Pons (tissue), 1 donor: ENCODE data around the gene FOXP2.
"Not testable (repeated sequence)": the region's sequence is repeated elsewhere in the genome, so short reads cannot be mapped to it uniquely, and the experiment has no call there.

Experiments
- DNase-seq: peaks from one replicate; pipeline ENCODE4 v3.0.0-alpha.2; 2016; ENCODE audit warnings: low spot score

FOXP2 gene

GRCh38 chr7:114504586-114504985, 90.0 kb downstream of the FOXP2 start:
- DNase-seq, result no peak

- DNase-seq, result no peak
These were observed 92.8 kb downstream of the FOXP2 start for GRCh38 chr7:114507381-114507780.

GRCh38 chr7:114508086-114508485, 93.5 kb downstream of the FOXP2 start:
- DNase-seq, result no peak

GRCh38 chr7:114510824-114511223, 96.2 kb downstream of the FOXP2 start:
- not testable (repeated sequence) for DNase-seq

- peak; percentile 7 for DNase-seq
These were observed 104.6 kb downstream of the FOXP2 start for GRCh38 chr7:114519240-114519639.

GRCh38 chr7:114522081-114522480, 107.5 kb downstream of the FOXP2 start:
- DNase-seq, result no peak

- DNase-seq, result no peak
These were observed 113.0 kb downstream of the FOXP2 start for GRCh38 chr7:114527589-114527988.

GRCh38 chr7:114530057-114530611, 115.5 kb downstream of the FOXP2 start:
- no peak for DNase-seq

- no peak for DNase-seq
These were observed 116.7 kb downstream of the FOXP2 start for GRCh38 chr7:114531326-114531725.

GRCh38 chr7:114533131-114533530, 118.5 kb downstream of the FOXP2 start:
- no peak for DNase-seq

- no peak for DNase-seq
These were observed 120.3 kb downstream of the FOXP2 start for GRCh38 chr7:114534953-114535352.

- peak; percentile 32 for DNase-seq
These were observed 125.0 kb downstream of the FOXP2 start for GRCh38 chr7:114539575-114539974.

GRCh38 chr7:114540291-114540690, 125.7 kb downstream of the FOXP2 start:
- DNase-seq, result no peak

- DNase-seq, result not testable (repeated sequence)
These were observed 132.7 kb downstream of the FOXP2 start for GRCh38 chr7:114547346-114547745.

- DNase-seq, result no peak
These were observed 133.7 kb downstream of the FOXP2 start for GRCh38 chr7:114548081-114548980.

GRCh38 chr7:114554781-114555537, 140.3 kb downstream of the FOXP2 start:
- DNase-seq, result no peak

- DNase-seq, result no peak
These were observed 152.8 kb downstream of the FOXP2 start for GRCh38 chr7:114567416-114567815.

GRCh38 chr7:114569220-114569619, 154.6 kb downstream of the FOXP2 start:
- no peak for DNase-seq

- DNase-seq, result no peak
These were observed 159.8 kb downstream of the FOXP2 start for GRCh38 chr7:114574384-114574783.

- DNase-seq, result no peak
These were observed 160.5 kb downstream of the FOXP2 start for GRCh38 chr7:114575098-114575497.

GRCh38 chr7:114580963-114581362, 166.3 kb downstream of the FOXP2 start:
- not testable (repeated sequence) for DNase-seq

GRCh38 chr7:114588506-114588905, 173.9 kb downstream of the FOXP2 start:
- no peak for DNase-seq

- DNase-seq, result no peak
These were observed 174.8 kb downstream of the FOXP2 start for GRCh38 chr7:114589436-114589835.
